ENCODE data around the gene NOVA2.
A peak's percentile ranks its signal among the peaks of the same experiment; 100 is the strongest.

Gene NOVA2

DNA sequence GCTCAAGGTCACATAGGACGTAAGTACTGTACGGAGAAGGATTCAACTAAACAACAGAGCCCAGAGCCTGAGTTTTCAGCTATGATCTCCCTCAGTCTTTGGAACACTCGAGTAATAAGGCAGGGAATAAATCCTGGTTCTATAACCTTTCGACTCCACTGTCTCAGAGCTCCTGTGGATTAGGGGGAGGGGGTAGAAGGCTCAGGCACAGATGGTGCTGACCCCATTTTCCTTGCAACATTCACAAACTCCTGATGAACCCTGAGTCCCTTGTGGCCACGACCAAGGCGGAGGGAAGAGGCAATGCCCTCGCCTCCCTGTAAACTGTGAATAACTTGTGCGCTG, 21.4 kb downstream of the NOVA2 start:
- H3K27me3 Mint-ChIP-seq = peaks cover 64% of the 10 kb centered on the region
- ATAC-seq (replicated peaks; ENCODE audit: extremely low read depth, poor library complexity, severe bottlenecking) = no peak
- no peaks in the 10 kb centered on the region for H3K9me3 Mint-ChIP-seq
- no peak overlapping the region for H3K27ac Mint-ChIP-seq (ENCODE audit: low read depth)
- H3K4me3 Mint-ChIP-seq = no peak overlapping the region
- DNase-seq (ENCODE audit: low spot score in 2 of 2) = no peak
- H3K36me3 Mint-ChIP-seq (ENCODE audit: insufficient read depth) = peaks cover 2% of the 10 kb centered on the region
- peaks cover 11% of the 10 kb centered on the region for H3K4me1 Mint-ChIP-seq

DNA sequence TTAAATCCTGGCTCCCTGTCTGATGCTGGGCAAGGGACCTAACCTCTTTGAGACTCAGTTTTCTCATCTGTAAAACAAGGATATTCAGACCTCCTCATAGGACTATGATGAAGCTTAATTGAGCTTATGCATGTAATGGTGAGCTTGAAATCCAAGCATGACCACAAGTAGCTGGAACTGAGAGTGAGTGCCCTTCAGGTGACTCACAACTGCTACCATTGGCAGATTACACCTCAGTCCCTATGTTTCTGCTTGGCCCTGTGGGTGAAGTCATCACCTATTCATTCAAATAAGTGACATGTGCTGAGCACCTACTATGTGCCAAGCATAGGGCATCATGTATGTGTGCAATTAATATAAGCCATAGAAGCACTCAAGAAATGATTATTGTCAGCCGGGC, 25.7 kb downstream of the NOVA2 start:
- ATAC-seq (replicated peaks; ENCODE audit: extremely low read depth, poor library complexity, severe bottlenecking) = no peak
- peaks cover 54% of the 10 kb centered on the region for H3K27me3 Mint-ChIP-seq
- H3K4me3 Mint-ChIP-seq = no peak overlapping the region

DNA sequence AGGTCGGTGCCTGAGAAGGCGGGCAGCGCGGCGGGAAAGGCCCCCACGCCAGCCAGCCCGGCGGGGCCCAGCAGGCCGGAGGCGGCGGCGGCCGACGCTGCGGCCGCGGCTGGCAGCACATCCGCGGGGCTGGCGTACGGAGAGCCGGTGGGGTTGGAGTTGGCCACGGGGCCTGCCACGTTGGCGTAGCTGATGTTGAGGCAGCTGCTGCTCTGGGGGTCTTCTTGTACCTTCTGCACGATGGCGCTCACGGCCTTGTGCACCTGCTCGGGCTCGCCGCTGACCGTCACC, 33.2 kb downstream of the NOVA2 start:
- peaks cover 53% of the 10 kb centered on the region for H3K27me3 Mint-ChIP-seq
- no peaks in the 10 kb centered on the region for H3K4me1 Mint-ChIP-seq

More for the DNA sequence above, 25.7 kb downstream of the NOVA2 start:
- no peak overlapping the region for H3K27ac Mint-ChIP-seq (ENCODE audit: low read depth)
- DNase-seq (ENCODE audit: low spot score in 2 of 2) = no peak
- no peaks in the 10 kb centered on the region for H3K4me1 Mint-ChIP-seq
- H3K9me3 Mint-ChIP-seq = no peaks in the 10 kb centered on the region
- H3K36me3 Mint-ChIP-seq (ENCODE audit: insufficient read depth) = peaks cover 2% of the 10 kb centered on the region

DNA sequence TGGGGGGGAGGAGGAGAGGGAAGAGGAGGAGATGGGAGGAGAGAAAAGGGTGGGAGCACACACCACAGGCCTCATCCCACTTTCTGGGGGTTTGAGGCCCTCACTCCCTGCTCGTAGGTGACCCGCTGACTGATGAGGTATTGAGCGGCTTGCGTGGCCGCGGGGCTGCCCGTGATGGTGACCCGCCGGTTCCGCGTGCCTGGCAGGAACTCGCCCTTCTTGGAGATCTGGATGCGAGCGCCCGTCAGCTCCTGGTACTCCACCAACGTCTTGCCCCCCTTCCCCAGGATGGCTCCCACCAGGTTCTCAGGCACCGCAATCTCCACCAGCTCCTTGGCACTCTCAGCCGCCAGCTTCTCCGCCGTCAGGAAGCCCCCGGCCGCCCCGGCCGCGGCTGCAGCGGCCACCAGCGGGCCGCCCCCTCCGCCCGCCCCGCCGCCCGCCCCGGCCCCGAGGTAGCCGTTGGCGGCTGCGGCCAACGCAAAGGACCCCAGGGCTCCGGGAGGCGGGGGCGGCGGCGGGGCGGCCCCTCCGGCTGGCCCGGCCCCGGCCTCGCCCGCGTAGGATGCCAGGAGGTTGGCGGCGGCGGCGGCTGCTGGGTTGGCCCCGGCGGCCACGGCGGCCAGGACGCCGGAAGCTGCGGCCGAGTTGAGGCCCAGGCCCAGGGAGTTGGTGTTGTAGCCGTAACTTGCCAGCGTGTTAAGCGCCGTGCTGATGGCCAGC, 33.7 kb downstream of the NOVA2 start:
- Mint-ChIP-seq H3K27ac (ENCODE audit: low read depth) (no peak overlapping the region), H3K4me1 (no peaks in the 10 kb centered on the region), H3K27me3 (peaks cover 58% of the 10 kb centered on the region), H3K4me3 (no peak overlapping the region), H3K9me3 (no peaks in the 10 kb centered on the region), H3K36me3 (ENCODE audit: insufficient read depth) (no peaks in the 10 kb centered on the region)
- DNase-seq (ENCODE audit: low spot score in 2 of 2) = no peak
- no peak for ATAC-seq (replicated peaks; ENCODE audit: extremely low read depth, poor library complexity, severe bottlenecking)

More for the DNA sequence above, 33.2 kb downstream of the NOVA2 start:
- Mint-ChIP-seq H3K9me3 (no peaks in the 10 kb centered on the region), H3K27ac (ENCODE audit: low read depth) (no peak overlapping the region), H3K4me3 (no peak overlapping the region), H3K36me3 (ENCODE audit: insufficient read depth) (no peaks in the 10 kb centered on the region)
- ATAC-seq (replicated peaks; ENCODE audit: extremely low read depth, poor library complexity, severe bottlenecking) (no peak), DNase-seq (ENCODE audit: low spot score in 2 of 2) (no peak)

DNA sequence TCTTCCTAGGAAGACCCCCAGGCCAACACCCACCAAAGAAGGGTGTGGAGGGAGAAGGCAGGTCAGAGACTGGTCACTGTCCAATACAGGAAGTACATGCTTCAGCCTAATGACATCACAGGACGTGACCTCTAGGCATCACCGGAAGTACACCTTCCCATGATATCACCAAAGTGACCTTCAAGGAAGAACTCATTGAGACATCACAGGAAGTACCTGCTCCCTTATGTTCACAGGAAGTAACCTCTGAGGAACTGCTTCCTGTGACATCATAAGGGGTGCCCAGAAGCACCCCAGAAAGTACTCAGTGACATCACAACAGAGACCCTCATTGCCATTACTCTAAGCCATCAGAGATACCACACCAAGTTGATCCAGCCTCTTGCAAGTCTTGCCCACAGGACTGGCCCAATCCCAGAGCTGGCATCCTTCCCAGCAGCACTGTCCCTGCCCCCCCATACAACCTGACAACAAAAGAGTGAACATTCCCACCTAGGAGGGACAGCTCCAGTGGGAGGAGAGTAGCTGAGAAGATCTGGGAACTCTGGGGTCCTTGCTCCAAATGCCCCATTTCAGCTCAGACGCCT, 34.8 kb downstream of the NOVA2 start:
- no peaks in the 10 kb centered on the region for H3K36me3 Mint-ChIP-seq (ENCODE audit: insufficient read depth)
- DNase-seq (ENCODE audit: low spot score in 2 of 2) = no peak
- H3K4me1 Mint-ChIP-seq = no peaks in the 10 kb centered on the region
- no peak overlapping the region for H3K27ac Mint-ChIP-seq (ENCODE audit: low read depth)
- no peak overlapping the region for H3K4me3 Mint-ChIP-seq
- ATAC-seq (replicated peaks; ENCODE audit: extremely low read depth, poor library complexity, severe bottlenecking) = no peak
- H3K9me3 Mint-ChIP-seq = no peaks in the 10 kb centered on the region
- H3K27me3 Mint-ChIP-seq = peaks cover 69% of the 10 kb centered on the region

DNA sequence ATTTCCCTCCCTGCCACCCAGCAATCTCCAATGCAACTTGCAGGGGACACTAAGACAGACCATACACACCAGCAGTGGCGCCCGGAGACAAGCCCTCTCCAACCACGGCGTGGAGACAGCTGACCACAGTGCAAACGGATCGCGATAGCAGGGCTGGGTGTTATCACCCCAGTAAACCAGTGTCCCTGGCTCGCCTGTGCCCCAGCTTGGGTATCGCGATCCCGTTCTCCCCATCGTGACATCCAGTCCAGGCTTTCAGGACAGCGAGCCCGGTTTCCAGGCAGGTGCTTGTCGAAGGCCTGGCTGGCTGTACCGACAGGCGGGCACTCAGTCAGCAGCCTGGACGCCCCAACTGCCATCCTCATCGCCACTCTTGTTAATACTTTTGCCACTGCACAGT, 38.4 kb downstream of the NOVA2 start:
- DNase-seq (ENCODE audit: low spot score in 2 of 2) (no peak), ATAC-seq (replicated peaks; ENCODE audit: extremely low read depth, poor library complexity, severe bottlenecking) (no peak)
- Mint-ChIP-seq H3K27me3 (peaks cover 84% of the 10 kb centered on the region), H3K27ac (ENCODE audit: low read depth) (no peak overlapping the region), H3K9me3 (no peaks in the 10 kb centered on the region), H3K36me3 (ENCODE audit: insufficient read depth) (no peaks in the 10 kb centered on the region), H3K4me3 (no peak overlapping the region), H3K4me1 (no peaks in the 10 kb centered on the region)

DNA sequence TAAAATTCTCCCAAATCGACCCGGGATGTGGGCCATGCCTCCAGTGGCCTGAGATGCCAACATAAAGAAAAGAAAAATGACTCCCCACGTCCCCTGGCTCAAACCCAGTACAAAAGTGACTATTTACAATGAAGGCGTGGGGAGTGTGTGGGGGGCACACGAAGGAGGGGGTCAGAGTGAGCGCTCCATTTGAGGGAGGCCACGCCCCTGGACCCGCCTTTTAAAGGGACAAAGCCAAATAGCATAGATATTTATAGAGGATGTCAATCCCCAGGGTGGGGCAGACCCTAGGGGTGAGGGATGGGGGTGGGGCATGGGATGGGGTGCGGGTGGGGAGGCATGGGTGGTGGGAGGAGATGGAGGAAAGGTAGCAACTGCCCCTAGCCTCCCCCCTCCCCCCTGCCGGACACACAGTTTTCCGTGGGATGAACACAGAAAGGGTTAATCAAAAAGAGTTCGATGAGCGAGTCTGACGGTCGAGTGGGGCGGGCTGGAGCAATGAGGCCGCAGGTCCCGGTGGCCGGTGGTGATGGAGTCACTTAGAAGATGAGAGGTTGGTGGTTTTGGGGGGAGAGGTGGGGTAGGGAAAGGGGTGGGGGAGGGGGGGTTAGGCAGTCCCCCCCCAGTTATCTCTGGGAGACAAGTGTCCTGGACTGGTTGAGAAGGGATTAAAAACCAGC, 39.0 kb downstream of the NOVA2 start:
- Mint-ChIP-seq H3K4me3 (no peak overlapping the region), H3K27ac (ENCODE audit: low read depth) (no peak overlapping the region), H3K9me3 (no peaks in the 10 kb centered on the region), H3K36me3 (ENCODE audit: insufficient read depth) (no peaks in the 10 kb centered on the region), H3K4me1 (no peaks in the 10 kb centered on the region), H3K27me3 (peaks cover 85% of the 10 kb centered on the region)
- ATAC-seq (replicated peaks; ENCODE audit: extremely low read depth, poor library complexity, severe bottlenecking) (no peak), DNase-seq (ENCODE audit: low spot score in 2 of 2) (no peak)

DNA sequence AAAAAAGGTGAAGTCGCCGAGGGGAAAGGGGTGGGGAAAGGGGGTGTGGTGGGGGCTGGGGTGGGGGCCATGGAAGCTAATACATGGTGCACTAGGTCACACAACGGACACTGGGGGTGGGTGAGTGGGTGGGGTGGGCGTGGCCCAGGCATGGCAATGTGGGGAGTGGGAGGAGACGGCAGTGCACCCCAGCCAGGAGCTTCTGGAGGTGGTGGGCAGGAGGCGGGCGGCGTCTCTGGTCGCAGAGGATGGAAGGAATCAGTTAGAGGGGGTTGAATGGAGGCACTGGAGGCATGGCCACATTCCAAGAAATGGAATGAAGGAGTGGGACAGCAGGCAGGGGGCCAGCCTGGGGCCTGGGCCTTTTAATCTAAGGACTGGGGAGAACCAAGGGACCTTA, 39.9 kb downstream of the NOVA2 start:
- Mint-ChIP-seq H3K9me3 (no peaks in the 10 kb centered on the region), H3K4me1 (no peaks in the 10 kb centered on the region), H3K27ac (ENCODE audit: low read depth) (no peak overlapping the region), H3K36me3 (ENCODE audit: insufficient read depth) (no peaks in the 10 kb centered on the region), H3K27me3 (peaks cover 76% of the 10 kb centered on the region), H3K4me3 (no peak overlapping the region)
- ATAC-seq (replicated peaks; ENCODE audit: extremely low read depth, poor library complexity, severe bottlenecking) (no peak), DNase-seq (ENCODE audit: low spot score in 2 of 2) (no peak)

DNA sequence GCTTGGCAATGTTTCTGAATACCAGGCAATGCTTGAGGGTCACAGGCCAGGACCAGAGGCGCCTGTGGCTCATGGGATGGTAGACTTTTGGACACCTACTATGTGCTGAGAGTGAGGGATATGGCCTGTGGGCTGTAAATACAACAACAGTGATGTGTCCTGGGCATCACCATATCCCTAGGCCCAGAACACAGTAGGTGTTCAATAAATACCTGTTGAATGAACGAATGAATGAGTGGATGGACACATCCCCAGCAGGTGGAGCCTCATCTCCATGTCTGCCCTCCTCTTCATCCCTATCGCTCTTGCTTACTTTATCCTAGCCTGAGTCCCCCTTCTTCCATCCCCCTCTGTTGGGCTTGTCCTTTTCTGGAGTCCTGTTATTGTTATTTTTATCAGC, 42.6 kb downstream of the NOVA2 start:
- no peak for ATAC-seq (replicated peaks; ENCODE audit: extremely low read depth, poor library complexity, severe bottlenecking)
- peaks cover 15% of the 10 kb centered on the region for H3K4me1 Mint-ChIP-seq
- H3K36me3 Mint-ChIP-seq (ENCODE audit: insufficient read depth) = peaks cover 1% of the 10 kb centered on the region
- H3K4me3 Mint-ChIP-seq = no peak overlapping the region
- no peak overlapping the region for H3K27ac Mint-ChIP-seq (ENCODE audit: low read depth)
- no peaks in the 10 kb centered on the region for H3K9me3 Mint-ChIP-seq
- H3K27me3 Mint-ChIP-seq = peaks cover 52% of the 10 kb centered on the region
- no peak for DNase-seq (ENCODE audit: low spot score in 2 of 2)

DNA sequence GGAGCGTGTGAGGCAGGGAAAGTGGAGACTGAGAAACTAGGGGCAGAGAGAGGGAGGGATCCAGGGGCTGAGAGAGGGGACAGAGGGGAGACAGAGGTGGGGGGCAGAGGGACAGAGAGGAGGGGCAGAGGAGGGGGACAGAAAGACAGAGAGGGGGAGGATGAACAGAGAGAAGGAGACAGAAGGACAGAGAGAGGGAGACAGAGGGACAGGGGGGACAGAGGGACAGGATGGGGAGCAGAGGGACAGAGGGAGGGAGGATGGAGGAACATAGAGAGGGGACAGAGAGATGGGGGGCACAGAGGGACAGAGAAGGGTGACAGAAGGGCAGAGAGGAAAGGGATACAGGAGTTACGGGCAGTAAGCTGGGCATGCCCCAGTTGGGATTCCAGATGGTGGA, 44.4 kb downstream of the NOVA2 start:
- Mint-ChIP-seq H3K4me1 (peaks cover 15% of the 10 kb centered on the region), H3K36me3 (ENCODE audit: insufficient read depth) (peaks cover 1% of the 10 kb centered on the region), H3K27me3 (peaks cover 34% of the 10 kb centered on the region), H3K27ac (ENCODE audit: low read depth) (no peak overlapping the region), H3K9me3 (no peaks in the 10 kb centered on the region), H3K4me3 (no peak overlapping the region)
- no peak for DNase-seq (ENCODE audit: low spot score in 2 of 2)
- no peak for ATAC-seq (replicated peaks; ENCODE audit: extremely low read depth, poor library complexity, severe bottlenecking)

DNA sequence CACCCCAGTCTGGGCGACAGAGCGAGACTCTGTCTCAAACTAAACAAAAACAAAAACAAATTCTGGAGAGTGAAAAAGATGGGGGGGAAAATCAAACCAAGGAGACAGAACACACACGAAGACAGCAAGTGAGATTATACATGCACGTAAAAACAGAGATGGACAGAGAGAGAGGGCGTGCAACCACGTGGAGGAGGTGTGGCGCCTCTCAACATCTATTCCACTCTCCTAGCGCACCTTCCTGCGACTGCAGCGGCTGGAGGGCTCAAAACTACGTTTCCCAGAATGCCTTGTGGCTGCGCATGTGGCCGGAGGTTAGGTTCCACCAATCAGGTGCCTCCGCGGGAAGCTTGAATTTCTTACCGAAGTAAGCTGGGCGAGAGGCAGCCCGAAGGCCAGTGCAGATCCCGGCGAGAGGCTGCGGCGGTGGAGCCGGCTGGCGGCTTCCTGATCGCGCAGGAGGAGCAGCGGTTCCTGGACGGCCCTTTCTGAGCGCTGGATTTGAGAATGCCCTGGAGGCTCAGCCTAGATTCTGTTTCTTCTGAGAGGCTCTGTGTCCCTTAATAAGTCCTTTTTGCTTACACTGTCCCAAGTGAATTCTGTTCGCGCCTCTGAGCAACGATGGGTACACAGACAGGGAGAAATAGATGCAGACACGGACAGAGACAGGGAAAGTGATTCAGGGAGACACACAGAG, 46.0 kb downstream of the NOVA2 start:
- H3K27ac Mint-ChIP-seq (ENCODE audit: low read depth) = no peak overlapping the region
- ATAC-seq (replicated peaks; ENCODE audit: extremely low read depth, poor library complexity, severe bottlenecking) = peak; percentile 77
- peaks cover 15% of the 10 kb centered on the region for H3K4me1 Mint-ChIP-seq
- peaks cover 1% of the 10 kb centered on the region for H3K36me3 Mint-ChIP-seq (ENCODE audit: insufficient read depth)
- H3K4me3 Mint-ChIP-seq = no peak overlapping the region
- peak; percentile 77 to 83 for DNase-seq (ENCODE audit: low spot score in 2 of 2)
- H3K27me3 Mint-ChIP-seq = peaks cover 20% of the 10 kb centered on the region
- no peaks in the 10 kb centered on the region for H3K9me3 Mint-ChIP-seq

DNA sequence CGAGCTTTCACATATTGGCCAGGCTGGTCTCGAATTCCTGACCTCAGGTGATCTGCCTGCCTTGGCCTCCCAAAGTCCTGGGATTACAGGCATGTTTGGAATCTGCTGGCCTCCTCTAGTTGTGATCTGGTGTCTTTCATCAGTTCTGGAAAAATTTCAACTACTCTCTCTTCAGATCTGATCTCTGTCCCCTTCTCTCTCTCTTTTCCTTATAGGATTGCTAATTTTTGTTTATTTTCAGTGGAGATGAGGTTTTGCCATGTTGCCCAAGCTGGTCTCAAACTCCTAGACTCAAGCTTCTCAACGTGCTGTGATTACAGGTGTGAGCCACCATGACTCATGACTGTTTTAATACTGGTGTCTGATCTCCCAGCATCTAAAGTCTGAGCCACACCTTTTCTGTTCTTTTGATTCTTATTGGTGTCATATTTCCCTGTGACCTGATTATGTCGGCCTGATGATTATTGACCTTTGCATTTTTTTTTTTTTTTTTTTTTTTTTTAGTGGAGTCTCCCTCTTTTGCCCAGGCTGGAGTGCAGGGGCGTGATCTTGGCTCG, 48.7 kb downstream of the NOVA2 start:
- Mint-ChIP-seq H3K27me3 (peaks cover under 1% of the 10 kb centered on the region), H3K27ac (ENCODE audit: low read depth) (no peak overlapping the region), H3K9me3 (no peaks in the 10 kb centered on the region), H3K4me1 (peaks cover 15% of the 10 kb centered on the region), H3K4me3 (no peak overlapping the region), H3K36me3 (ENCODE audit: insufficient read depth) (peaks cover 3% of the 10 kb centered on the region)
- no peak for ATAC-seq (replicated peaks; ENCODE audit: extremely low read depth, poor library complexity, severe bottlenecking)
- no peak for DNase-seq (ENCODE audit: low spot score in 2 of 2)

Measured in central memory CD8-positive, alpha-beta T cell (primary cell).